ENCODE measurements around the gene ABHD2.
"Not testable (repeated sequence)": the region's sequence is repeated elsewhere in the genome, so short reads cannot be mapped to it uniquely, and the experiment has no call there.

Gene ABHD2

DNA sequence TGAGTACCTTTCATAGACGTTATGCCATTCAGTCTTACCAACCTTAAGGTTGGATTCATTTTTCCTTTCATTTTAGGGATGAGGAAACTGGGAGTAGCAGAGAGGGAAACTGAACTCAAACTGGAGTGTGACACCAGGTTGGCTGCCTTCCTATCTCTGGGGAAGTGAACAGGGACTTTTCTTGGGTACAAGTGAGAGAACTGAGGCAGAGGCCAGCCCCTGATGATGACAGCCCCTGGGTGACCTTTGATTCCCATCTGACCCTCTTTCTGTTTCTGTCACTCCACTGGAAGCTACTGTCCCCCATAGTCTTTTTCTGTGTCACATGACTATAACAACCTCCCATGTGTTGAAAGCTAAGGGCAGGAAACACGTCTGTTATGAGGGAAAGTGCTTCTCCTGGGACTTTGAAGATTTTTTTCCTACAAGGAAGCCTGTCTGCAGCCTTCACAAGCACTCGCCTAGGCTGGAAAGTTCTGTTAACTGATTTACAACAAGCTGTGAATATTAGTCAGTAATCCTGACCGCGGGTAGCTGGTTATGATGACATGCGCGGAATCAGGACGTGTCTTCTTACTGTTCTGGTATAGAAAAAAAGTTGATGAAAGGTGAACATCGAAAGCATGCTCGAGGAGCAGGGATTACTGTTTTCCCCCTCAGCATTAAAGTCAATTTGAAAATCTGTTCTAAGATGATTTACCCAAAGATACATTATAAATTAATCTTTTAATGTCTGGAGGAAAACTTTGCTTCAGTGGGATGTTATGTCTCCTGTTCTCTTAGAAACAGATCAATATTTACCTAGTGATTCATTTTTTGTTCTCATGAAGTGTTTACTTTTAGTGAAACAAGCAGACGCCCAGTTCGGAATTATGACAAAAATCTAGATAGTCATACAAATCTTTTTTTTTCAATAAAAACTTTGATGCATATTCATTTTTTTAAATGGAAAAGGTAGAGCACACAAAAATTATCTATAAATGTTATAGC lies 31.5 kb downstream of the ABHD2 start:
- no peak for DNase-seq (ENCODE audit: low spot score)

DNA sequence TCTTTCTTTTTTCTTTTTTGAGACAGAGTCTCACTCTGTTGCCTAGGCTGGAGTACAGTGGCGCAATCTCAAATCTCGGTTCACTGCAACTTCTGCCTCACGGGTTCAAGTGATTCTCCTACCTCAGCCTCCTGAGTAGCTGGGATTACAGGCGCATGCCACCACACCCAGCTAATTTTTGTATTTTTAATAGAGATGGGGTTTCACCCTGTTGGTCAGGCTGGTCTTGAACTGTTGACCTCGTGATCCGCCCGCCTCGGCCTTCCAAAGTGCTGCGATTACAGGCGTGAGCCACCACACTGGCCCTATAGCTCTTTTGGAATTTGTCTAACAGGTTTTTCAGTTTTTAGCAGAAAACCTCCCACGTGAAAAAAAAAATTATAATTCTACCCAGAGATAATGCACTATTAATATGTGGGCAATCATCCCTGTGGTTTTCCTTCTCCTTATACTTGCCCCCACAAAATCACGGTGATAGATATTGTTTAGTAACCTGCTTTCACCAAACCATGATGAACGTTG lies 32.3 kb downstream of the ABHD2 start:
- not testable (repeated sequence) for H3K4me3 ChIP-seq; DNase-seq (ENCODE audit: low spot score)
- H3K27ac ChIP-seq, result peak overlapping the region; percentile 63 to 78

More for the DNA sequence above, 31.5 kb downstream of the ABHD2 start:
- TF ChIP-seq, protein P1, sequence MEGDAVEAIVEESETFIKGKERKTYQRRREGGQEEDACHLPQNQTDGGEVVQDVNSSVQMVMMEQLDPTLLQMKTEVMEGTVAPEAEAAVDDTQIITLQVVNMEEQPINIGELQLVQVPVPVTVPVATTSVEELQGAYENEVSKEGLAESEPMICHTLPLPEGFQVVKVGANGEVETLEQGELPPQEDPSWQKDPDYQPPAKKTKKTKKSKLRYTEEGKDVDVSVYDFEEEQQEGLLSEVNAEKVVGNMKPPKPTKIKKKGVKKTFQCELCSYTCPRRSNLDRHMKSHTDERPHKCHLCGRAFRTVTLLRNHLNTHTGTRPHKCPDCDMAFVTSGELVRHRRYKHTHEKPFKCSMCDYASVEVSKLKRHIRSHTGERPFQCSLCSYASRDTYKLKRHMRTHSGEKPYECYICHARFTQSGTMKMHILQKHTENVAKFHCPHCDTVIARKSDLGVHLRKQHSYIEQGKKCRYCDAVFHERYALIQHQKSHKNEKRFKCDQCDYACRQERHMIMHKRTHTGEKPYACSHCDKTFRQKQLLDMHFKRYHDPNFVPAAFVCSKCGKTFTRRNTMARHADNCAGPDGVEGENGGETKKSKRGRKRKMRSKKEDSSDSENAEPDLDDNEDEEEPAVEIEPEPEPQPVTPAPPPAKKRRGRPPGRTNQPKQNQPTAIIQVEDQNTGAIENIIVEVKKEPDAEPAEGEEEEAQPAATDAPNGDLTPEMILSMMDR (IDR thresholded peaks at IDR 0.05), result no peak
- Histone ChIP-seq H3K27ac (peak overlapping the region; percentile 63 to 78), H3K4me3 (no peak overlapping the region)

DNA sequence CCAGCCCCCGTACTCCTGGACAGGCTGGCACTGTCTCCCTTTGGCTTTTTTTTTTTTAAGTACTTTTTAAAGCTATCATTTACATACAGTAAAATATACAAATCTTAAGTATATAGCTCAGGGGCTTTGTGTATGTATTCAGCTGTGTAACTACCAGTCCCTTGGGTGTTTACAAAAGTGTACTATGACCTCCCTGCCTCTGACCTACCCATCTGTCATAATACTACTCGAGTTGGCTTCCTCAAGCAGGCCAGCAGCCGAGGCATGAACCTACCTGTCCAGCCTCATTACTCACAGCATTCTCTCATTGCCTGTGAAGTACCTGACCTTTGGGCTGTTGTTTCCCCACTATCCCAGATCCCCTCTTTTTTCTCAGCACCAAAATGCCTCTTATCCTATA lies 33.2 kb downstream of the ABHD2 start:
- TF ChIP-seq, protein P1 (IDR thresholded peaks at IDR 0.05), result no peak
- Histone ChIP-seq H3K4me3 (no peak overlapping the region), H3K27ac (peak overlapping the region; percentile 40 to 63)
- DNase-seq (ENCODE audit: low spot score), result no peak

DNA sequence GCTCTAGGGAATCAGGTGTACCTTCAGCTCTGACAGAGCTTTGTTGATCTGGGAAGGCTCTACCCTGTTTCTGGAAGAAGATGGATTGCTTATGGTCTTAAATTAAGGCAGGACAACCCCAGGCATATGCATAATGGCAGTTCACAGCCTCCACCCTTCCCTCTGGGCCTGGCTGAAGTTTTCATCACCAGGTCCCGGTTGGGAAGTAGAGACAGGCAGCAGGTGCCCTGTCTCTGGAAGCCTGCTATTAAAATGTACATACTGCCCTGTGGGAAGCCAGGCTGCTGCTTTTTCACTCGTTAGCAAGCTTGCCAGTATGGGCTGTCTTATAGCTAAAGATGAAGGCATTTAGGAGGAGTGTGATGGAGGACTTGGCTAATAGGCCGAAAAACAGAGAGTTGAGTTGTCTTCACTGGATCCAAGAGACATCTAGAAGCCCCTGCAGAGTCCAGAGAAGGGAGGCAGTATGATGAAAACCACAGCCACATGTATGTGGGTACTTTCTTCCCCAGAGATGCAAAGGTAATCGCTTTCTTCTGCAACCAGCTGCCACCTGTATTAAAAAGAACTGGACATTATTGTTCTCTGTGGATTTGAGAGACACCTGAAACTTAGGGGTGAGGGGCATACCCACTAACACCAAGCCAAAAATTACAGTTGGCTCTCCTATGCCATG lies 34.4 kb downstream of the ABHD2 start:
- Histone ChIP-seq H3K4me3 (no peak overlapping the region), H3K27ac (peak overlapping the region in 1 of 2 donors; percentile 1)
- DNase-seq (ENCODE audit: low spot score), result no peak
- TF ChIP-seq, protein P1 (IDR thresholded peaks at IDR 0.05), result no peak

DNA sequence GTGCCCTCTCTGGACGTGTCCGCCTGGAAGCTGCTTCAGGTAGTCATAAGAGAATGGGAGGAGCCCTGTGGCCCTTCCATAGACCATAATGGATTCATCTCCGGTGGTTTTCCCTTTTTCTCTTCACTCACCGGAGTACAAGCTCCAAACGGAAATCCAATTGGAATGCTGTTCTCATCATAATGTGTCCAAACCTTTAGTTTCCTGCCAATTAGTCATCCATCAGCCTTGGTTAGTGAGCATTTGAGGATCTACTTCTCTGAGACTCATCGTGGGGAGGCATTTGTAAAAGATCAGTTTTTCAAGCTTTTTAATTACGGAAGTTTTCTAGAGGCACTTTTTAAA lies 34.9 kb downstream of the ABHD2 start:
- peak overlapping the region in 1 of 2 donors; percentile 1 for H3K27ac ChIP-seq
- H3K4me3 ChIP-seq, result no peak overlapping the region
- TF ChIP-seq, protein P1 (IDR thresholded peaks at IDR 0.05), result no peak
- no peak for DNase-seq (ENCODE audit: low spot score)

DNA sequence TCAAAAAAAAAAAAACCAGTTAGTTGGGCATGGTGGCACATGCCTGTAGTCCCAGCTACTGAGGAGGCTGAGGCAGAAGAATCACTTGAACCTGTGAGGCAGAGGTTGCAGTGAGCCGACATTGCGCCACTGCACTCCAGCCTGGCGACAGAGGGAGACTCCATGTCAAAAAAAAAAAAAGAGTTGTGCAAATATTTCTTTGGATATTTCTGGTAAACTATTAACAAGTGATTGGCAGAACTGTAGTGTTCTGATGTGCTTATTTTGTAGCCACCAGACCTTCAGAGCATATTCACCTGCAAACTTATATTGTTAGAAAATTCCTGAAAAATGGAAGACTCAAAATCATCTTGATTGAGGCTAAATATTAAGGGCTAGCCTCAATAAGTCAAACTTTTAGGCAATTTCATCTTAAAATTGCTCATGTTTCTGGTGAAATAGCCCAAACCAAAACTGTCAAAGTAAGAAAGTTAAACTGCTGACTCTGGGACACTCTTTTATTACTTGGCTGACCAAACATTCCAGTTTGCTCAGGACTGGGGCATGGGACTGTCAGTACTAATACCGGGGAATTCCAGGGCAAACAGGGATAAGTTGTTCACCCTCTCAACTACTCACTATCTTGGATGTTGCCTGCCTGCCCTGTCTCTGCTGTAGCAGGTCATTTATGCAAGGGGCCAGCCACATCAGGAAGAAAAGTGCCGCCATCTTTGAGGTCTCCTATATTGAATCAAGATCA lies 37.0 kb downstream of the ABHD2 start:
- TF ChIP-seq, protein P1 (IDR thresholded peaks at IDR 0.05), result no peak
- DNase-seq (ENCODE audit: low spot score), result no peak
- H3K4me3 ChIP-seq, result no peak overlapping the region
- H3K27ac ChIP-seq, result no peak overlapping the region

DNA sequence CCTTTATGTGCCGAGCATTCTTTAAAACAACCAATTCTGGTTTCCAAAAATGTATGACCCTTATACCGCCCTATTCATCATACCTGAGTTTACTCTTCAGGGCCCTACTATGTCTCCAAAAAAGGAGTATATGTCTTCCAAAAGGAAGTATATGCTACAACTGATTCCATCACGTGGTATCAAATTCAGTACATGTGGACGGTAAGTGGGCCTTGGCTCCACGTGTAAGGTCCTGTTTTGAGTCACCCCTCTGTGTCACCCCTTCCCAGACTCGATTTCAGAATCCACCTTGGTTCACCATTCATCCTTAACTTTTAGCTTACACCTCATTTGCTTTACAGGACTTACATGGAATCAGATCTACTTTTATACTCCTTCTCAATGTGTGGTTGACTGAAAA lies 37.8 kb downstream of the ABHD2 start:
- H3K27ac ChIP-seq, result peak overlapping the region; percentile 8 to 44
- TF ChIP-seq, protein P1 (IDR thresholded peaks at IDR 0.05), result no peak
- no peak for DNase-seq (ENCODE audit: low spot score)
- no peak overlapping the region for H3K4me3 ChIP-seq

Measured in coronary artery (tissue), 2 donors.